ENCODE results near the gene FCGR2B.
"Not testable (repeated sequence)": the region's sequence is repeated elsewhere in the genome, so short reads cannot be mapped to it uniquely, and the experiment has no call there.

Gene FCGR2B

GRCh38 chr1:161643481-161644208, 19.3 kb upstream of the FCGR2B start:
- H3K27ac ChIP-seq: peak overlapping the region in 2 of 21 experiments; percentile 26 to 51
- H3K4me3 ChIP-seq: not testable (repeated sequence)

- H3K27ac ChIP-seq, H3K4me3 ChIP-seq: not testable (repeated sequence)
Measured at GRCh38 chr1:161644855-161645254, 18.1 kb upstream of the FCGR2B start.

GRCh38 chr1:161647507-161648360, 15.2 kb upstream of the FCGR2B start:
- H3K27ac ChIP-seq, H3K4me3 ChIP-seq: not testable (repeated sequence)

- not testable (repeated sequence) for H3K27ac ChIP-seq, H3K4me3 ChIP-seq
Measured at GRCh38 chr1:161653541-161653940, 9.4 kb upstream of the FCGR2B start.

- H3K27ac ChIP-seq, H3K4me3 ChIP-seq: not testable (repeated sequence)
Measured at GRCh38 chr1:161653971-161654370, 9.0 kb upstream of the FCGR2B start.

GRCh38 chr1:161658524-161658923, 4.4 kb upstream of the FCGR2B start:
- H3K4me3 ChIP-seq, H3K27ac ChIP-seq: not testable (repeated sequence)

- not testable (repeated sequence) for H3K27ac ChIP-seq
Measured at GRCh38 chr1:161661660-161662311, 1.2 kb upstream of the FCGR2B start.

GRCh38 chr1:161663569-161663968, 626 bp downstream of the FCGR2B start:
- H3K27ac ChIP-seq, H3K4me3 ChIP-seq: not testable (repeated sequence)

More at GRCh38 chr1:161661660-161662311, 1.2 kb upstream of the FCGR2B start:
- not testable (repeated sequence) for H3K4me3 ChIP-seq

GRCh38 chr1:161664689-161665088, 1.7 kb downstream of the FCGR2B start:
- H3K27ac ChIP-seq: not testable (repeated sequence)

GRCh38 chr1:161671045-161672020, 8.4 kb downstream of the FCGR2B start:
- not testable (repeated sequence) for H3K4me3 ChIP-seq, H3K27ac ChIP-seq

More at GRCh38 chr1:161664689-161665088, 1.7 kb downstream of the FCGR2B start:
- H3K4me3 ChIP-seq: not testable (repeated sequence)

GRCh38 chr1:161673437-161673836, 10.5 kb downstream of the FCGR2B start:
- not testable (repeated sequence) for H3K4me3 ChIP-seq, H3K27ac ChIP-seq

- H3K4me3 ChIP-seq, H3K27ac ChIP-seq: not testable (repeated sequence)
Measured at GRCh38 chr1:161674447-161674846, 11.5 kb downstream of the FCGR2B start.

GRCh38 chr1:161674908-161675307, 12.0 kb downstream of the FCGR2B start:
- H3K27ac ChIP-seq, H3K4me3 ChIP-seq: not testable (repeated sequence)

- Histone ChIP-seq H3K27ac (peak overlapping the region in 1 of 21 experiments; percentile 54), H3K4me3 (no peak overlapping the region)
Measured at GRCh38 chr1:161676441-161676840, 13.5 kb downstream of the FCGR2B start.

GRCh38 chr1:161676958-161677689, 14.2 kb downstream of the FCGR2B start:
- peak overlapping the region in 1 of 21 experiments; percentile 54 for H3K27ac ChIP-seq

GRCh38 chr1:161678500-161678899, 15.6 kb downstream of the FCGR2B start:
- Histone ChIP-seq H3K27ac (no peak overlapping the region), H3K4me3 (no peak overlapping the region)

More at GRCh38 chr1:161676958-161677689, 14.2 kb downstream of the FCGR2B start:
- H3K4me3 ChIP-seq: no peak overlapping the region

GRCh38 chr1:161681879-161682278, 18.9 kb downstream of the FCGR2B start:
- H3K4me3 ChIP-seq: no peak overlapping the region

GRCh38 chr1:161688946-161689345, 26.0 kb downstream of the FCGR2B start:
- no peak overlapping the region for H3K27ac ChIP-seq
- H3K4me3 ChIP-seq: no peak overlapping the region

More at GRCh38 chr1:161681879-161682278, 18.9 kb downstream of the FCGR2B start:
- no peak overlapping the region for H3K27ac ChIP-seq
